ENCODE data around the gene LRBA. TPM values are rescaled to one million over a fixed set of nuclear protein-coding genes. Genes with fewer than 3 reads are reported as not detected.

LRBA gene
- total RNA-seq, 2 donors from 2014 or later: 55.5 to 77.7 TPM

DNA sequence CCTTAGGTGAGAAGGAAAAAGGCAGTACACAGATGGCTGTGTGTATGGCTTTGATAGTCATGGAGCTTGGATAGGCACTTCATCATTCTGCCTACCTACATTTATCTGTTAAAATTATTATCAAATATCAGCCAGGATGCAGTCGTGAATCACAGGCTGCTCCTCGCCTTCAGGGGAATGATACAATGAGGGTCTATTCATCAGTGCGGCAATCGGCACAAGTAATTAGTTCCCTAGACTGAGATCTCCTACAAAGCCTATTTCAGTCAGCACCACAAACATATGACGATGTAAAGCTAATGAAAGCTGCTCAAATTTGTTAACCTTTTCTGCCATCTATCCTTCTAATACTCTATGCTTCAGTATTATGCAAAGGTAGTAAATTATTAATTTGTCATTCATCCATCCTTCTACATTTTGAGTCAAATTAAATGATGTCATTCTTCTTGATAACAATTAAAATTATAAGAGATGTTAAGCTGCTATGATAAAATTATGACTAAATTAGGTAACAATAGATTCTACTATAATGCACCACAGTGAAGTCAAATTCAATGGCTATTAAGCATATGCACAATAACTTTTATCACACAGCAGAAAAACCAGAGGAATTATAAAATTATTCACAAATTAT, 414.2 kb downstream of the LRBA start:
- DNase-seq: no peak
- Histone ChIP-seq H3K36me3 (no peaks in the 10 kb centered on the region), H3K4me1 (no peaks in the 10 kb centered on the region), H3K27me3 (no peaks in the 10 kb centered on the region), H3K9me3 (no peaks in the 10 kb centered on the region), H3K27ac (no peak overlapping the region), H3K4me3 (no peak overlapping the region), H3K9ac (ENCODE audit: low read depth in 2 of 2, low read length in 2 of 2) (no peak overlapping the region)
- TF ChIP-seq, protein P1, sequence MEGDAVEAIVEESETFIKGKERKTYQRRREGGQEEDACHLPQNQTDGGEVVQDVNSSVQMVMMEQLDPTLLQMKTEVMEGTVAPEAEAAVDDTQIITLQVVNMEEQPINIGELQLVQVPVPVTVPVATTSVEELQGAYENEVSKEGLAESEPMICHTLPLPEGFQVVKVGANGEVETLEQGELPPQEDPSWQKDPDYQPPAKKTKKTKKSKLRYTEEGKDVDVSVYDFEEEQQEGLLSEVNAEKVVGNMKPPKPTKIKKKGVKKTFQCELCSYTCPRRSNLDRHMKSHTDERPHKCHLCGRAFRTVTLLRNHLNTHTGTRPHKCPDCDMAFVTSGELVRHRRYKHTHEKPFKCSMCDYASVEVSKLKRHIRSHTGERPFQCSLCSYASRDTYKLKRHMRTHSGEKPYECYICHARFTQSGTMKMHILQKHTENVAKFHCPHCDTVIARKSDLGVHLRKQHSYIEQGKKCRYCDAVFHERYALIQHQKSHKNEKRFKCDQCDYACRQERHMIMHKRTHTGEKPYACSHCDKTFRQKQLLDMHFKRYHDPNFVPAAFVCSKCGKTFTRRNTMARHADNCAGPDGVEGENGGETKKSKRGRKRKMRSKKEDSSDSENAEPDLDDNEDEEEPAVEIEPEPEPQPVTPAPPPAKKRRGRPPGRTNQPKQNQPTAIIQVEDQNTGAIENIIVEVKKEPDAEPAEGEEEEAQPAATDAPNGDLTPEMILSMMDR (IDR thresholded peaks at IDR 0.05): no peak
- intact Hi-C loops (cut with DNase I): no loop called here

DNA sequence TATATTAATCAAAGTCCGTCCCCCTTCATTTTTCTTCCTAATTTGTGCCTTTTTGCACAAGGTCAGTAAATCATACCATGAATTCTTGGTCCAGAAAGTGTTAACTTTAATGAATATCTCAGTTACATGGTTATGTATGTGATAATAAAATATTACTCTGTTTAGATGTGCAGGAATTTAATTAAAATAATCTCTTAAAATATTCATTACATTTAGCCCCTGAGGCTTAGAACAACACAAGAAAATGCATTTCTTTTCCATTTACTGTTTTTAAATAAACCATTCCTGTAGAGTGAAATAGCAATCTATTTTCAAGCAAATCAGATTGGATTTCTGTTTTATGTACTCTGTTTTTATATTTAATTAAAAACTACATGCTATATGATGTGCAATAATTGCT, 415.5 kb downstream of the LRBA start:
- TF ChIP-seq, protein P1 (IDR thresholded peaks at IDR 0.05): no peak
- H3K27me3 ChIP-seq: no peaks in the 10 kb centered on the region
- H3K4me1 ChIP-seq: no peaks in the 10 kb centered on the region
- H3K4me3 ChIP-seq: no peak overlapping the region
- H3K27ac ChIP-seq: no peak overlapping the region
- no peak for DNase-seq
- intact Hi-C loops (cut with DNase I): loop anchor here (5.0 kb wide), 1 partner anchor 302 kb away; no protein-coding TSS in a partner anchor
- H3K9ac ChIP-seq (ENCODE audit: low read depth in 2 of 2, low read length in 2 of 2): no peak overlapping the region
- H3K9me3 ChIP-seq: no peaks in the 10 kb centered on the region
- no peaks in the 10 kb centered on the region for H3K36me3 ChIP-seq

GRCh38 chr4:150598909-150599308, 416.2 kb downstream of the LRBA start:
- H3K27ac ChIP-seq: no peak overlapping the region
- intact Hi-C loops (cut with DNase I): loop anchor here (5.0 kb wide), 1 partner anchor 302 kb away; no protein-coding TSS in a partner anchor
- no peak overlapping the region for H3K4me3 ChIP-seq
- no peaks in the 10 kb centered on the region for H3K9me3 ChIP-seq
- H3K4me1 ChIP-seq: no peaks in the 10 kb centered on the region
- no peaks in the 10 kb centered on the region for H3K36me3 ChIP-seq
- no peak overlapping the region for H3K9ac ChIP-seq (ENCODE audit: low read depth in 2 of 2, low read length in 2 of 2)
- no peaks in the 10 kb centered on the region for H3K27me3 ChIP-seq
- DNase-seq: no peak
- TF ChIP-seq, protein P1 (IDR thresholded peaks at IDR 0.05): no peak

- Histone ChIP-seq H3K27ac (no peak overlapping the region), H3K9ac (ENCODE audit: low read depth in 2 of 2, low read length in 2 of 2) (no peak overlapping the region), H3K9me3 (no peaks in the 10 kb centered on the region), H3K4me3 (no peak overlapping the region), H3K36me3 (no peaks in the 10 kb centered on the region), H3K4me1 (no peaks in the 10 kb centered on the region), H3K27me3 (no peaks in the 10 kb centered on the region)
- DNase-seq: no peak
- intact Hi-C loops (cut with DNase I): no loop called here
- TF ChIP-seq, protein P1 (IDR thresholded peaks at IDR 0.05): no peak
Measured at GRCh38 chr4:150593996-150594395, 421.1 kb downstream of the LRBA start.

GRCh38 chr4:150591904-150592303, 423.2 kb downstream of the LRBA start:
- Histone ChIP-seq H3K9me3 (no peaks in the 10 kb centered on the region), H3K27me3 (no peaks in the 10 kb centered on the region), H3K36me3 (no peaks in the 10 kb centered on the region), H3K27ac (peak overlapping the region; percentile 14), H3K4me1 (no peaks in the 10 kb centered on the region), H3K4me3 (no peak overlapping the region), H3K9ac (ENCODE audit: low read depth in 2 of 2, low read length in 2 of 2) (no peak overlapping the region)
- no peak for DNase-seq
- intact Hi-C loops (cut with DNase I): no loop called here
- TF ChIP-seq, protein P1 (IDR thresholded peaks at IDR 0.05): no peak

All from colonic mucosa (tissue), 4 donors.